KOPT-K1 (cell line): Measurements from ENCODE around the gene ZGLP1.
"Not testable (repeated sequence)": the region's sequence is repeated elsewhere in the genome, so short reads cannot be mapped to it uniquely, and the experiment has no call there.

Experiments
- H3K27ac ChIP-seq: fragments of 200-600 bp; sonication (generic); 2 replicates; pipeline ENCODE4 v1.5.1; 2016; ENCODE audit warnings: antibody characterized with exemption, mild to moderate bottlenecking, low read depth, low read length; ENCODE audit not compliant: poor library complexity, severe bottlenecking
- H3K36me3 ChIP-seq: fragments of 200-600 bp; sonication (generic); 2 replicates; pipeline ENCODE4 v1.5.1; 2017; ENCODE audit warnings: antibody characterized with exemption, mild to moderate bottlenecking, low read length, moderate library complexity; ENCODE audit not compliant: insufficient read depth
- H3K9me3 ChIP-seq: fragments of 200-600 bp; sonication (generic); 2 replicates; pipeline ENCODE4 v1.5.1; 2017; ENCODE audit warnings: antibody characterized with exemption, low read length, mild to moderate bottlenecking; ENCODE audit not compliant: insufficient read depth, poor library complexity, severe bottlenecking

Gene ZGLP1

GRCh38 chr19:10283301-10284064 lies 26.1 kb downstream of the ZGLP1 start:
- Histone ChIP-seq H3K36me3 (no peaks in the 10 kb centered on the region), H3K9me3 (peaks cover 6% of the 10 kb centered on the region), H3K27ac (no peak overlapping the region)

- not testable (repeated sequence) for H3K27ac ChIP-seq, H3K36me3 ChIP-seq, H3K9me3 ChIP-seq
These were observed 27.6 kb downstream of the ZGLP1 start for GRCh38 chr19:10282043-10282442.

- Histone ChIP-seq H3K27ac (no peak overlapping the region), H3K36me3 (no peaks in the 10 kb centered on the region), H3K9me3 (no peaks in the 10 kb centered on the region)
These were observed 29.7 kb downstream of the ZGLP1 start for GRCh38 chr19:10279737-10280442.

GRCh38 chr19:10278935-10279334 lies 30.7 kb downstream of the ZGLP1 start:
- Histone ChIP-seq H3K27ac (no peak overlapping the region), H3K9me3 (no peaks in the 10 kb centered on the region), H3K36me3 (no peaks in the 10 kb centered on the region)

- Histone ChIP-seq H3K9me3 (no peaks in the 10 kb centered on the region), H3K36me3 (no peaks in the 10 kb centered on the region)
These were observed 31.6 kb downstream of the ZGLP1 start for GRCh38 chr19:10277795-10278589.

GRCh38 chr19:10274589-10274988 lies 35.0 kb downstream of the ZGLP1 start:
- no peak overlapping the region for H3K27ac ChIP-seq
- no peaks in the 10 kb centered on the region for H3K9me3 ChIP-seq
- H3K36me3 ChIP-seq, result no peaks in the 10 kb centered on the region

More at GRCh38 chr19:10277795-10278589, 31.6 kb downstream of the ZGLP1 start:
- no peak overlapping the region for H3K27ac ChIP-seq

GRCh38 chr19:10271543-10272086 lies 38.0 kb downstream of the ZGLP1 start:
- no peaks in the 10 kb centered on the region for H3K36me3 ChIP-seq
- no peaks in the 10 kb centered on the region for H3K9me3 ChIP-seq
- H3K27ac ChIP-seq, result no peak overlapping the region

GRCh38 chr19:10270616-10271394 lies 38.8 kb downstream of the ZGLP1 start, which contains the start of gene ICAM1:
TSS of gene ICAM1 (plus strand) at chr19:10271120. CDS start at chr19:10271160, 40 bp downstream.
- no peaks in the 10 kb centered on the region for H3K9me3 ChIP-seq
- H3K36me3 ChIP-seq, result no peaks in the 10 kb centered on the region
- H3K27ac ChIP-seq, result peak within 1 kb of the TSS; percentile 45

- Histone ChIP-seq H3K27ac (peak overlapping the region; percentile 45), H3K36me3 (no peaks in the 10 kb centered on the region), H3K9me3 (no peaks in the 10 kb centered on the region)
These were observed 39.4 kb downstream of the ZGLP1 start for GRCh38 chr19:10270180-10270615.

GRCh38 chr19:10269333-10270179 lies 40.1 kb downstream of the ZGLP1 start:
- Histone ChIP-seq H3K36me3 (no peaks in the 10 kb centered on the region), H3K9me3 (no peaks in the 10 kb centered on the region), H3K27ac (no peak overlapping the region)

GRCh38 chr19:10268071-10268470 lies 41.5 kb downstream of the ZGLP1 start:
- Histone ChIP-seq H3K27ac (no peak overlapping the region), H3K36me3 (no peaks in the 10 kb centered on the region), H3K9me3 (no peaks in the 10 kb centered on the region)

- Histone ChIP-seq H3K36me3 (no peaks in the 10 kb centered on the region), H3K27ac (no peak overlapping the region), H3K9me3 (no peaks in the 10 kb centered on the region)
These were observed 42.9 kb downstream of the ZGLP1 start for GRCh38 chr19:10266706-10267105.

GRCh38 chr19:10262771-10263170 lies 46.8 kb downstream of the ZGLP1 start:
- H3K36me3 ChIP-seq, result peaks cover 23% of the 10 kb centered on the region
- no peak overlapping the region for H3K27ac ChIP-seq
- H3K9me3 ChIP-seq, result no peaks in the 10 kb centered on the region
